GM19467 (cell line): ENCODE measurements around the gene COPG1.
A peak's percentile ranks its signal among the peaks of the same experiment; 100 is the strongest.
"Not testable (repeated sequence)": the region's sequence is repeated elsewhere in the genome, so short reads cannot be mapped to it uniquely, and the experiment has no call there.

ENCODE experiments used
- ATAC-seq: cut with Tn5 transposase; IDR thresholded peaks from one replicate; pipeline ENCODE4 v1.9.1; 2021; ENCODE audit warnings: mild to moderate bottlenecking, moderate library complexity; ENCODE audit not compliant: unreplicated experiment

Gene COPG1

DNA sequence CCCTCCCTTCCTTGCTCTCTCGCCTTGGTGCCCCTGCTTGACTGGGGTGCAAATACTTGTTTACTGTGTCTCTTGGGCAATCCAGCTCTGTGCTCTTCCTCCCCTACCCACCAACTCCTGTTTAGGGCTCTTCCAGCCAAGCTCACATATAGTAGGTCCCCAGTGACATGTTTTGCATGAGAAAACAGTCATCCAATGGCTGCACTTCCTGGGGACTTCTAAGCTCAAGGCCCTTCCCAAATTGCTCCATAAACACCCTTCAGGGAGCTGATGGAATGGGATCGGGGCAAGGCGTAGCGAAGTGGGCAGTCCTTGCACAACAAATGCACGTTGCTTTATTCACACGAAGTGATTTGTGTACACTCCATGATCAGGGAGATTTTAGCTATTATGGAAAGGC is 9.4 kb upstream of the COPG1 start:
- no peak for ATAC-seq

DNA sequence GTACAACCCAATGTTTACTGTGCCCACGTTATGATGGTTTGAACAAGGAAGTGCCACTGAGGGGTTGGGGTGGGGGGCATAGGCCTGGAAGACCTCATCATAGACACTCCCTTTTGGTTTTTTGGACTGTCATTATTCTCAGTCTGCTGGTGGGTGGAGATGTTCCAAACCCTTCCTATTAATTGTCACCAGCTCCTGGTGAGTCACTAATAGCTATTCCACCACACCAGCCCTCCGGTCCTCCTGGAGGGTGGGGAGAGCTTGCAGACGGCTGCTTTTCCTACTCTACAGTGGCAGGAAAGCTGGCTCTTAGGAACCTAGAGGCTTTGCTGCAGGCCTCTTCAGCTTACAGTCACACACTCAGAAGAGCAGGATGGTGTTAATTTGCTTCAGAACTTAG is 9.0 kb upstream of the COPG1 start:
- ATAC-seq: no peak

DNA sequence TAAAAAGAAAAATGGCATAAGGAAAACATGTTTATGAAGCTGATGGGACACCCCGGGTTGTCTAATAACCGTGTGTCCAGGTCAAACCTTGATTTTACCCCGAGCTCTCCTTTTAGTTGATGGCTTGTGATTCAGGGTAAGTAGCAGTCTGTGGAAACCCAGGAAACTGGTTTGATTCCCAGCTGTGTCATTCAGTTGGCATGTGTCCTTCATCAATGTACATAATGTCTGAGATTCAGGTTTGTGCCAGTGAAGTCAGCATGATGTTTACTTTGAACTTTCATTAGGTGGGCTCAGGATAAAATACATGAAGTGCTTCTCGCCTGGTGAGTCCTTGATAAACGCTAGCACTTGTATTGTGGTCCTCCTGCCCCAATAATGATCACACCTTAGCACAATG is 4.3 kb upstream of the COPG1 start:
- ATAC-seq: no peak

DNA sequence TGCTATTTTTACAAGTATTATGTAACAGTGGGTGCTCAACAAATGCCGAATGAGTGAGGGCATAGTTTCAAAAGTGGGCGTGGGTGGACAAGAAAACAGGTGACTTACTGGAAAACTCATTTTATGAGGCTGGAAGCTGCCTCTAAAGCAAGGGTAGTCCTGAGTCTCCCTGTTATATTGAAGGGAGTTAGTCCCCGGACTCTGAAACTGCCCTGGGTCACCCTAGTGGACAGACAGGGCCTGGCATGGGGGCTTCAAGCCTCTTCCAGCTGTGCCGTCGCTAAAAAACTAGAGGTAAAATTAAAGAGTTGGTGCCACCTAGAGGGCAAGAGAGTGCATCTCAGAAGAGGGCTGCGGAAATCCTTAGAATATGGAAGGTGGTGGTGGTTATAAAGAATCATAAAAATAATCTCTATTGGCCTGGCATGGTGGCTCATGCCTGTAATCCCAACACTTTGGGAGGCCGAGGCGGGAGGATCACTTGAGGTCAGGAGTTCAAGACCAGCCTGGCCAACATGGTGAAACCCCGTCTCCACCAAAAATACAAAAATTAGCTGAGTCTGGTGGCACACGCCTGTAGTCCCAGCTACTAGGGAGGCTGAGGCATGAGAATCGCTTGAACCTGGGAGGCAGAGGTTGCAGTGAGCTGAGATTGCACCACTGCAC is 3.6 kb upstream of the COPG1 start:
- not testable (repeated sequence) for ATAC-seq

DNA sequence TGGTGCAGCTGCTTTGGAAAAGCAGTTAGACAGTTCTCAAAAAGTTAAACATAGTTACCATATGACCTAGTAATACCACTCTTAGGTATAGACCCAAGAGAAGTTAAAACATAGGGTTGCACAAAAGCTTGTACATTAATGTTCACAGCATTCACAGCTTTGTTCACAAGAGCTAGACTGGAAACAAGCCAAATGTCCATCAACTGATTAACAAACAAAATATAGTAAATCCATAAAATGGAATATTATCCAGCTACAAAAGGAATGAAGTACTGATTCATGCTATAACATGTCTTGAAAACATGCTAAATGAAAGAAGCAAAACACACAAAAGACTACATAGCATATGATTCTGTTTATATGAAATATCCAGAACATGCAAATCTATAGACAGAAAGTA is 2.8 kb upstream of the COPG1 start:
- no peak for ATAC-seq

DNA sequence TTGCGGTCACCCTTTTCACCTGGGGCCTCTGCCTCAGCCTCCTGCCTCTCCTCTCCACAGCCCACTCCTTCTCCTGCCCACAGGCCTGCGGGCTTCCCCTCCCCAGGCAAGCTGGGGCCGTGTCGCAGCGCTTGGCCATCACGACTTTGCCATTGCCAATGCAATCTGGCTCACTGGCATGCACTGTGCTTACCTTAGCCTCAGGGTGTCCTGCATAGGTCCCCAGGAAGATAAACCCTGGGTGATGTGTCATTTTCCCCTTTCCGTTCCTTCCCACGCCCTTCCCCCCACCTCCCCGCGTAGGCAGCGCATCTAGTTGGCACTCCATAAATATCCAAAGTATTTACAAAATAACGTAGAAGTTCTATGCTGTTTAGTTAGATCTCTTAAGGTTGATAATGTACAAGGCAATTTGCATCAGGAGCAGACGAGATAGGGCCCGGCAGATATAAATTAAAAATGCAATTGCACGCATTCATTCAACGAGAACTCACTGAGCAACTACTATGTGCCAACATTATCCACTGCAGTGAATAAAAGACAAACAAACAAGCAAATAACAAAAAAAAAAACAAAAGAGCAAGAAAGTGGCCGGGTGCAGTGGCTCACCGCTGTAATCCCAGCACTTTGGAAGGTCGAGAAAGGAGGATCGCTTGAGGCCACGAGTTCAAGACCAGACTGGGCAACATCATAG is 973 bp upstream of the COPG1 start:
- ATAC-seq: no peak

DNA sequence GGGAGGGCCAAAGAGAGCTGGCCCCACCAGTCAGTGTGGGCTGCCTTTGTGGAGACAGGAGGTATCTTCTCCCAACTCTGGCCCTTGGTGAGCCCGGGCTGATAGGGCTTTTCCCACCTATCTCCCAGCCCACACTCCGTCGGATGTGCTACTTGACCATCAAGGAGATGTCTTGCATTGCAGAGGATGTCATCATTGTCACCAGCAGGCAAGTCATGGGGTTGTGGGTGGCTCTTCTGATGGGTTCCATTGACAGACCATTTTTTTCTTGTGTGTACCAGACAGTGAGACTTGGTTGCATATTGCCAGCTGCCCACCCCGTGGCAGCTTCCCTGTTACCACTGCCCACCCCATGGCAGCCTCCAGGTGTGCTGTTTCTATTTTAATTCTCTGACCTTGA is 3.3 kb downstream of the COPG1 start:
- ATAC-seq: no peak

DNA sequence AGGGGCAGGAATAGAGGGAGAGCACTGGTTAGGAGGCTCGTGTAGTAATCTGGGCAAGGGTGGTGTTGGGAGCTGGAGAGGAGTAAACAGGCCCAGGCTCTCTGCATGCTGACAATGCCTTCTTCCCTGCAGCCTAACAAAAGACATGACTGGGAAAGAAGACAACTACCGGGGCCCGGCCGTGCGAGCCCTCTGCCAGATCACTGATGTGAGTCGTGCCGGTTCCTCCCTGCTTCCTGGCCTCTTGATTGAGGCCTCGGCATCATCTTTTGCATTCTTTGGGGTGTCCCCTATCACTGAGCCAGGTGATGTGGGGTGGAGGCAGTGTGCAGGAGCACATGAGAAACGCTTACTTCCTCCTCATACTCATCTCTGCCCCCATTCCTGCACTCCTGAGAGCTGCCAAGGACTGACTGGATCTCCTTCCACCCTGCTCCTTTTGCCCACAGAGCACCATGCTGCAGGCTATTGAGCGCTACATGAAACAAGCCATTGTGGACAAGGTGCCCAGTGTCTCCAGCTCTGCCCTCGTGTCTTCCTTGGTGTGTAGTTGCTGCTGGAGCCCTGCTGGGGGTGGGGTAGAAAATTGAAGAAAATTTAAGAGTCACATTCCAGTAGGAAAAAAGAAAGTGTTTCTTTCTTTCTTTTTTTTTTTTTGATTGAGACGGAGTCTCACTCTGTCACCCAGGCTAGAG is 5.3 kb downstream of the COPG1 start:
- no peak for ATAC-seq

DNA sequence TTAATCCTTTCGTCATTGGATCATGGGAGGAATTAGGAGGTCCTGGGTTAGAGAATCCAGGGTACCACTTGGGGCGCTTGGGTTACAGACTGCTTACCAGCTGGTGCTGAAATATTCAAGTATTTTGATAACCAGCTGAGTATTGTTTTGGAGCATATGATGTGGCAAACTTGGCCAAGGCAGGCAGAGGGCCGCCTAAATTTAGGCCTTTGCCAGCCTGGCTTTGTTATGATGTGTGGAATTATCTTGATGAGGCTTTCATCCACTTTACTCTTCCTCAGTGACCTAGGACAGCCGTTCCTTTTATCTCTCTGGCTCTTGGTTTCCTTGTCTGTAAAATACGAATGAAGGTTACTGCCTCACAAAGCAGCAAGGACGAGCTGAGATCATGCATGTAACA is 6.9 kb downstream of the COPG1 start:
- ATAC-seq: no peak

DNA sequence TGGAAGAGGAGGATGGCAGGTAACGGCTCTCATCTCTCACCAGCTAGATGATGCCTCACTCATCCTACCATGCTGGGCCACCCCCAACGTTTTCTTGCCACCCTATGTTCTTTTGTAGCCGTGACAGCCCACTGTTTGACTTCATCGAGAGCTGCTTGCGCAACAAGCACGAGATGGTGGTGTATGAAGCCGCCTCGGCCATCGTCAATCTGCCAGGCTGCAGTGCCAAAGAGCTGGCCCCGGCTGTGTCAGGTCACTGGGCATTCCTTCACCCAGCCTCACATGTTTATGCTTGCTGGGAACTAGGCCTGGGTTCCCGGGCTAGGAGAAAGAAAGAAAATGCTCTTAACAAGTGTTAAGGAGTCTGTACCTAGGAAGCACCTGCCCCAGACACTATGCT is 8.2 kb downstream of the COPG1 start:
- ATAC-seq: no peak

DNA sequence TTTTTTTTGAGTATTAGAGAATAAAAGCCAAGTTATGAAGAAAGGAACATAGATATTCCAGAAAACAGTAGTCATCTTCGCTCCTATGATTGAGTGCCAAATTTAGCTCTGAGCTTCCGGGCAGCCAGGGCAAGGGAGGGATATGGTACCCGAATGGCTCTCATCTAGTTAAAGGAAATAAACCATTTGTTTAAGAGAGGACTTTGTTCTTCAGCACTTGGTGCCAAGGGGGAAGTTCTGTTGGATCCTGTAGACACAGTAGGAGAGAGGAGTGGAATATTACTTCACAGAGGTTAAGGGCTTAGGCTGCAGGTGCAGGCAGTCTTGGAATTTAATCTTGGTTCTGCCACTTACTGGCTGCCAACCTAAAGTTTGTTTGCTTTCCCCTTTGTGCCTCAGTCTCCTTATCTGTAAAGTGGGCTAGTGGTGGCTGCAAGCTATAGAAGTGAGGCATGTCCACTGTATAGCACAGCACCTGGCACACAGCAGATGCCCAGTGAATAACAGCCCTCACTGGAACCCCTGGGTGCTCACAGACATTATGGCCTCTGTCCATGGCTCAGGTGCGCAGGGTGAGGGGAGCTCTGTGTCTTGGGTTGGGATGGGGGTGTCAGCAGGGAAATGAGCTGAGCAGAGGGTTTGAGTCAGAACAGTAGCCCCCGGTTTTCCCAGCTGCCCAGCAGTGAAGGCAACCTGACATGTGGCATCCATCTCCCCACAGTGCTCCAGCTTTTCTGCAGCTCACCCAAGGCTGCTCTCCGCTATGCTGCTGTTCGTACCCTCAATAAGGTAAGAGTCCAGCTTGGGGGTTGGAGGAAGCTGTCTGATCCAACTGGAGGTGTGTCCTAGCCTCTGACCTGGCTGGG is 10.4 kb downstream of the COPG1 start:
- no peak for ATAC-seq

DNA sequence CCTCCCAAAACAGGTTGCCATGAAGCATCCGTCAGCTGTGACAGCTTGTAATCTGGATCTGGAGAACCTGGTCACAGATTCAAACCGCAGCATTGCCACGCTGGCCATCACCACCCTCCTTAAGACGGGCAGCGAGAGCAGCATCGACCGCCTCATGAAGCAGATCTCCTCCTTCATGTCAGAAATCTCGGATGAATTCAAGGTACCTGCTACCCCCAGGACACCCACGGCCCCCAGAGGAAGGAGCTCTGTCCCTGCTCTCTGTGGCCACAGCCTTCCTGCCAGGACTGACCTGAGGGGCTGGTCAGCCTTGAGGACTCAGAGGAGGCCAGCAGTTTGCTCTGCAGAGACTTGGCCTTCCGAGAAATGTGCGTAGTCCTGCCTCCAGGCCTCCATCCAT is 11.2 kb downstream of the COPG1 start:
- no peak for ATAC-seq

DNA sequence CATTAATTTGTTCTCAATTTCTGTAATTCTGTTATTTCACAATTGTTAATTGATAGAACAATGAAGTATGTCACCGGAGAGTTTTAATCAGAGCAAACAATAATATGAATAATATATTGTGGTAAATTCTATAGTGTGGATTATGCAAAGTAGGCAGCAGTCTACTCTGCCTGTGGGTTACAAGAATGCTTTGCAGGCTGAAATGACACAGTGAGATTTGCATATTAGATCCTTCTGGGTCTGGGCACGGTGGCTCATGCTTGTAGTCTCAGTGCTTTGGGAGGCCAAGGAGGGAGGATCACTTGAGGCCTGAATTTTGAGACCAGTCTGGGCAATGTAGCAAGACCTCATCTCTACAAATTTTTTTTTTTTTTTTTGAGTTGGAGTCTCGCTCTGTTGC is 12.5 kb downstream of the COPG1 start:
- ATAC-seq: no peak

DNA sequence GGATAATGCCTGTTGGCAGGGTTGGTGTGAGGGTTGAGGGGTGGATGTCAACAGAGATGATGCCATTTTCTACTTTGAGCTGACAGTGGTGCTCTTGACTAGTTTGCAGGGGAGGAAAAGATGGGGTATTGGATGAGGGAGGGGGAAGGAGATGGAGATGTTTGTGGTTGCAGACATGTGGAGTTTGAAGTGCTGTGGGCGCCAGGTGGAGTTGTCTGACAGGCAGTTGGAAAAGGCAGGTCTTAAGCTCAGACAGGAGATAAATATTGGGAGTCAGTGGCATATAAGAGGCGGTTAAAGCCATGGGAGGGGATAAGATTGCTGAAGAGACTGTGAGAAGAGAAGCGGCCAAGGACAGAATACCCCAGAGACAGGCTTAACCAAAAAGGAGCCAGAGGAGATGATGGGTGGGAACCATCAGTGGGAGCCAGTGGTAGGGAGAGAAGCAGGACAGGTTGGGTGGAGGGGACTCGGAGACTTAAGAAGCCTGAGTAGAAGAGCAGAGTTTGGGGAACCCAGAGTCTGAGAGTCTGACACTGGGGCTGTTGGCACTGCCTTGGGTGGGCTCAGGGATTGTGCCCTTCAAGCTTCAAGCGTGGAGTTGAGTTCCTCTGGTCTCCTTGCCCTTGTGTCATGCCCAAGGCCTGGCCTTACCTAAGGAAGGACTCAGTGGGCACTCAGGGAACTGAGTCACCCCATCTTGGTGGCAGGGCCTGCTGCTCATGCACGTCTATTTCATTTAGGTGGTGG is 13.9 kb downstream of the COPG1 start:
- ATAC-seq: no peak

DNA sequence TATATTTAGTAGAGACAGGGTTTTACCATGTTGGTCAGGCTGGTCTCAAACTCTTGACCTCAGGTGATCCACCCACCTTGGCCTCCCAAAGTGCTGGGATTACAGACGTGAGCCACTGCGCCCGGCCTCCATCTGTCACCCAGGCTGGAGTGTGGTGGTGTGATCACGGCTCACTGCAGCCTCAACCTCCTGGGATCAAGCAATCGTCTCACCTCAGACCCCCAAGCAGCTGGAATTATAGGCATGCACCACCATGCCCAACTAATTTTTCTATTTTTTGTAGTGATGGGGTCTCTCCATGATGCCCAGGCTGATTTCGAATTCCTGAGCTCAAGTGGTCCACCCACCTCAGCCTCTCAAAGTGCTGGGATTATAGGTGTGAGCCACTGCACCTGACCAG is 15.6 kb downstream of the COPG1 start:
- not testable (repeated sequence) for ATAC-seq

DNA sequence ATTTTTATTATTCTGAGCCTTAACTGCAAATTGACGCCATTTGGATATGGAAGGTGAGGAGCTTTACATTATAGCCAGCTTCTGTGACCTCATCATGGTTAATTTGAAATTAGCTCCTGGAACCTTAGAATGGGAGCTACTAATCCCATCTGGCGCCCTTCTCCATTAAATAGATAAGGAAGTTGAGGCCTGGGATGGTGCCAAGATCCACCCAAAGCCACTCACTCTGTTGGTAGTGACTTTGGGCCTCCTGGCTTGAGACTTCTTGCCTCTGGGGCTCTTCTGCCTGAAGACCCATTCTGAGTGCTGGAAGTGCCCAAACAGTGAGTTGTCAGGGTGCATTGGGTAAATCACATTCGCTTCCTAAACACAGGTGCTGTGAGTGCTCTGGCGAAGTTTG is 17.2 kb downstream of the COPG1 start:
- no peak for ATAC-seq

DNA sequence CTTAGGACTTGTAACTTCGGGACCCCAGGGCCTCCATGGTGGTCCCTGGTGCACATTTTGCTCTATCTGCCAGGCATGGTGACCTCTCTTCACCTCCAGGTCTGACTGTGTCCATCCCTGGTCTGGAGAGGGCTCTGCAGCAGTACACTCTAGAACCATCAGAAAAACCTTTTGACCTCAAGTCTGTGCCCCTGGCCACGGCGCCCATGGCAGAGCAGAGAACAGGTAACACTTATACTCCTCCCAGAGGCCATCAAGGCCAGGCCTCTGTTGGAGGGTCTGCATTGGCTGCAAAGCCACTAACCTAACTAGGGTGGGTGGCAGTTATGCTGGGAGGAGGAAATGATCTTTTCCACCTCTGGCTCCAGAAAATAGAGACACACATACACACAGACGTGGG is 19.0 kb downstream of the COPG1 start:
- no peak for ATAC-seq

DNA sequence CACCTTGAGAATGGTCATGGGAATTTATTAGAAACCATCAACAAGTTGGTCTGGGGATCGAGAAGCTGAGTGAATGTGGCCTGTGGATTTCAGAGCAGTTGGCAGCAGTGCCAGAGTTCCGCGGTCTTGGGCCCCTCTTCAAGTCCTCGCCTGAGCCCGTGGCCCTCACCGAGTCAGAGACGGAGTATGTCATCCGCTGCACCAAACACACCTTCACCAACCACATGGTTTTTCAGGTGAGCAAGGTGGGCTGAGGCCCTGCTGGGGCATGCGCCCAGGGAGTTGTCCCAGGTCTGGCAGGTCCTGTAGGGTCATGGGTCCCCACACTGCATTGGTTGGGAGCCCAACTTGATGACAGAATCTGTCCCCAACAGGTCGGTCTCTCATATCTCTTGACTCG is 22.3 kb downstream of the COPG1 start:
- ATAC-seq: no peak

DNA sequence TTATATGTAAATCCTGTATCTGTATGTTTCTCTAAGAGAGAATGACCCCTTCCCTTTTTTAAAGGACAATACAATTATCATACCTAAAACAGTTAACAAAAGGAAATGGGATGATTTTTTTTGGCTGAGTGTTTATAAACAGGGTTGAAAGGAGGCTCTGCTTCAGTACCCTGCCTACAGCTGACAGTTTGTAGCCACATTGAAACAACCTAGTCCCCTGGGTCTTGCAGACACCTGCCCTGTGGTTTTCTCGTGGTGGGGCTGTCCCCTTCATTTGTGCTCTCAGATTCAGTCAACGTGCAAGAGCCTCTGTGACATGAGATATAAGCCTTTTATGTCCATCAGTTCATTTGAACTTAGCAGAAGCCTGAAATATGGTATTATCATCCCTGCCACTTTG is 27.0 kb downstream of the COPG1 start:
- ATAC-seq: peak; percentile 84

DNA sequence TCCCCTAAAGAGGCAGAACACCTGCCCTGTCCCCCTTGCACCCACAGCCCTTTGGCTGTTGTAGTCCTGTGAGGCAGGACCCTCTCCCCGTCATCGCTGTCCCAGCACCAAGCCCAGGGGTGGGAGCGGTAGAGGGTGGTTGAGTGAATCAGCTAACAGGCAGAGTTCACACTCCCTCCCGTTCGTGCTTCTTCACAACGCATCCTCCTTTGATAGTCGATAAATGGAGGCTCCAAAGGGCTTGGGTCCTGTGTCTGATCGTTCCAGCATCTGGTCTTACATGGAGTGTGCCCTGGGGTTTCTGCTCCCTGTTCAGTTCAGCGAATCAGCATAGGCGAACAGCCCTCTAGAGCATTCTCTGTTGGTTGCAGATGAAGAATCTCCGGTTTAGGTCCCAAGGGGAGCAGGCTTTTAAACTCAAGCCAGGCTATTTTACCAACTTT is 28.4 kb downstream of the COPG1 start:
- no peak for ATAC-seq
